Pancreas (tissue), 10 donors: Measurements from ENCODE around the gene LRG1. TPM values are rescaled to one million over a fixed set of nuclear protein-coding genes. Genes with fewer than 3 reads are reported as not detected.

Experiments used
- ATAC-seq, 4 donors: fragments of 200-7000 bp; cut with Tn5 transposase; one replicate each; pipeline versions ENCODE4 v1.8.0 to v1.9.1; 2020; ENCODE audit warnings: mild to moderate bottlenecking in 4 of 4, moderate library complexity in 4 of 4
- DNase-seq, 6 donors: peaks; one replicate each; pipeline ENCODE4 v3.0.0-alpha.2; 2020
- FAIRE-seq: peaks from 2 replicates; lab custom pipeline; 2012; peaks lifted over from hg19 to GRCh38; lab: Jason Lieb, UNC
- H3K27ac ChIP-seq, 4 donors: fragments of 200-600 bp; sonication (generic); 1 replicate in 3 of 4; 2 replicates in 1 of 4; pipeline versions ENCODE4 v1.5.0 to v1.8.0; 2020
- H3K27me3 ChIP-seq, 4 donors: fragments of 200-600 bp; one replicate each; pipeline ENCODE4 v1.8.0; 2021
- H3K36me3 ChIP-seq, 3 donors: fragments of 200-600 bp; sonication (generic) in 1 of 3; one replicate each; pipeline versions ENCODE4 v1.5.0 to v1.8.0; 2020 to 2021
- H3K4me1 ChIP-seq, 3 donors: fragments of 200-600 bp; one replicate each; pipeline ENCODE4 v1.8.0; 2021
- H3K4me3 ChIP-seq, 4 donors: fragments of 200-600 bp; sonication (generic) in 2 of 4; one replicate each; pipeline versions ENCODE4 v1.5.0 to v1.8.0; 2020 to 2021
- H3K9me3 ChIP-seq, 4 donors: fragments of 200-600 bp; one replicate each; pipeline ENCODE4 v1.8.0; 2021
- WGBS, 2 donors: extraction: QIAGEN DNeasy Blood & Tissue Kit; methylation state at CpG; one replicate each; pipeline ENCODE4 v1.1.7; 2013; 5-methylcytosine and 5-hydroxymethylcytosine counted together
- intact Hi-C, 3 donors: fragments of 100-400 bp; cut with DNase I; formaldehyde crosslinking; loops; one replicate each; pipeline versions ENCODE4 v1.11.1 to v1.14.2; 2022
- polyA plus RNA-seq, 2 donors: library from polyadenylated mRNA; stranded (reverse); fragments of 200-250 nt; gene quantifications; one replicate each; pipeline ENCODE4 v1.2.3, GENCODE V29; 2013
- total RNA-seq, 6 donors: library from RNA; stranded (reverse); fragmentation: NEBNext Ultra II Directional in 4 of 6; extraction: Animal tissue kit (Norgen Biotek cat#: 25700) in 4 of 6; gene quantifications; one replicate each; pipeline versions ENCODE4 v1.2.1 to v1.2.4, GENCODE V29; 2021 to 2023
- TF ChIP-seq, protein P1 (sequence below), 4 donors: fragments of 200-600 bp; sonication (generic) in 3 of 4; IDR thresholded peaks; one replicate each; pipeline versions ENCODE4 v1.5.0 to v1.8.0; 2021; ENCODE audit warnings: antibody characterized with exemption in 4 of 4
- donor health status: healthy with polysubstance abuse.
- donor health status: DM: no; HTN: no; CAD: no; lungs with moderate emphysema.
- donor health status: DM: no; HTN: no; CAD: no.
- donor health status: control.
- donor health status: control.
- donor health status: Bipolar disorder and iron deficiency.
- donor health status: DM: yes; HTN: yes; CAD: no.
- donor health status: DM: no; HTN: no; CAD: no.
- donor health status: DM: no; HTN: no; CAD: no.
- donor health status: DM: yes; HTN: yes; CAD: no.

LRG1 gene
- total and polyA plus RNA-seq, 8 donors = 7.9 to 53.6 (median 18.7) TPM

DNA sequence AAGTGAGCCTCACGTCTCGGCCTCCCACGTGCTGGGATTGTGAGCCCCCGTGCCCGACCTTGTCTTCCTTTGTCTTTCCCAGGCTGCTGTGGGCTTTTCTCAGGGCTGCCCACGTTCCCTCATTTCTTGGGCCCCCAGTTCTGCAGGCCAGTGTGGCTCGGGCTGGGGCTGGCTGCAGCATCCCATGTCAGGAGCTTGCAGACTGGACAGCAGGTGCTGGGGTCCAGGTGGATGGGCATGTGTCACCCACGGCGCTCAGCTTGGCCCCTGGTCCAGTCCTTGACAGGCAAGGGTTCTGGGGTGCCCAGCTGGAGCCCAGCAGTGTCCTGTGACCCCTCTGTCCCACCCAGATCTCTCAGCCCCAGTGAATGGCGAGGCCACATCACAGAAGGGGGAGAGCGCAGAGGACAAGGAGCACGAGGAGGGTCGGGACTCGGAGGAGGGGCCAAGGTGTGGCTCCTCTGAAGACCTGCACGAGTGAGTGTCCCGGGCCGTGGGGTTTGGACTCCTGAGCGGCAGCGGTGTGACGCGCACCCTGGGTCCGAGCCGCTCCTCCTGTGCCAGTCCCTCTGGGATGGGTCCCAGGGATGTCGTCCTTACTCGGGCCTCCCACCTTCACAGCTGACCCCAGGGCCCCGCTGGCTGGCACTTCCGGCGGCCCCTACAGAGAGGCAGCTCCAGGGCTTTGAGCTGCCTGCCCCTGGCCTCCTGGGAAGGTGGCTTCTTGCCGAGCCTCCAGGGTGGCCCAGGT is 38.8 kb downstream of the LRG1 start:
- peaks cover 0 to 10% (median 4%) of the 10 kb centered on the region in 3 donors for H3K36me3 ChIP-seq
- H3K9me3 ChIP-seq = no peaks in the 10 kb centered on the region
- no peaks in the 10 kb centered on the region for H3K4me1 ChIP-seq
- WGBS, 2 donors = 94 to 96% methylated on average over 26 to 29 of the region's 29 CpGs
- H3K27ac ChIP-seq = no peak overlapping the region
- no peaks in the 10 kb centered on the region for H3K27me3 ChIP-seq
- FAIRE-seq (no peak), ATAC-seq (no peak), DNase-seq (no peak)
- intact Hi-C loops = no loop called here
- no peak overlapping the region for H3K4me3 ChIP-seq
- TF ChIP-seq, protein P1, sequence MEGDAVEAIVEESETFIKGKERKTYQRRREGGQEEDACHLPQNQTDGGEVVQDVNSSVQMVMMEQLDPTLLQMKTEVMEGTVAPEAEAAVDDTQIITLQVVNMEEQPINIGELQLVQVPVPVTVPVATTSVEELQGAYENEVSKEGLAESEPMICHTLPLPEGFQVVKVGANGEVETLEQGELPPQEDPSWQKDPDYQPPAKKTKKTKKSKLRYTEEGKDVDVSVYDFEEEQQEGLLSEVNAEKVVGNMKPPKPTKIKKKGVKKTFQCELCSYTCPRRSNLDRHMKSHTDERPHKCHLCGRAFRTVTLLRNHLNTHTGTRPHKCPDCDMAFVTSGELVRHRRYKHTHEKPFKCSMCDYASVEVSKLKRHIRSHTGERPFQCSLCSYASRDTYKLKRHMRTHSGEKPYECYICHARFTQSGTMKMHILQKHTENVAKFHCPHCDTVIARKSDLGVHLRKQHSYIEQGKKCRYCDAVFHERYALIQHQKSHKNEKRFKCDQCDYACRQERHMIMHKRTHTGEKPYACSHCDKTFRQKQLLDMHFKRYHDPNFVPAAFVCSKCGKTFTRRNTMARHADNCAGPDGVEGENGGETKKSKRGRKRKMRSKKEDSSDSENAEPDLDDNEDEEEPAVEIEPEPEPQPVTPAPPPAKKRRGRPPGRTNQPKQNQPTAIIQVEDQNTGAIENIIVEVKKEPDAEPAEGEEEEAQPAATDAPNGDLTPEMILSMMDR (IDR thresholded peaks at IDR 0.05) = no peak

DNA sequence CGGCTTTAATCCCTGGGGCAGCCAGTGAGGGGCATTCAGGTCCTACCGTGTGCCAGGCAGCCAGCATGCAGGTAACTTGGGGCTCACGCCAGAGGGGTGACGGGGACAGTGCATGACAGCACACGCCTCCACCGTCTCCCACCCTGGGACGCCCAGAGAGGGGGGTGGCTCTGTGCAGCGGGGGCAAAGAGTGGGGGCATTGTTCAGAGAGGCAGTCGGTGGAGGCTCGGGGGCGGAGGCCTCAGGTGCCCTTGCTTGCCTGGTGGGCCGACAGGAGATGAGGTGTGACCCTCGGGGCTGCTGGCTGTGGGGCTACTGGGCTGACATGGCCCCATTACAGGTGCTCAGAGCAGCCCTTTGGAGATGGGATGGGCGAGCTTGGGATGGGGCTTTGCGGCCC is 40.0 kb downstream of the LRG1 start:
- H3K36me3 ChIP-seq = peaks cover 0 to 15% (median 4%) of the 10 kb centered on the region in 3 donors
- no peaks in the 10 kb centered on the region for H3K27me3 ChIP-seq
- no peak for DNase-seq
- no peak overlapping the region for H3K4me3 ChIP-seq
- FAIRE-seq = no peak
- no peaks in the 10 kb centered on the region for H3K4me1 ChIP-seq
- intact Hi-C loops = no loop called here
- no peak for ATAC-seq
- no peaks in the 10 kb centered on the region for H3K9me3 ChIP-seq
- TF ChIP-seq, protein P1 (IDR thresholded peaks at IDR 0.05) = no peak
- no peak overlapping the region for H3K27ac ChIP-seq
- WGBS, 2 donors = 95 to 96% methylated on average over 15 of the region's 15 CpGs

DNA sequence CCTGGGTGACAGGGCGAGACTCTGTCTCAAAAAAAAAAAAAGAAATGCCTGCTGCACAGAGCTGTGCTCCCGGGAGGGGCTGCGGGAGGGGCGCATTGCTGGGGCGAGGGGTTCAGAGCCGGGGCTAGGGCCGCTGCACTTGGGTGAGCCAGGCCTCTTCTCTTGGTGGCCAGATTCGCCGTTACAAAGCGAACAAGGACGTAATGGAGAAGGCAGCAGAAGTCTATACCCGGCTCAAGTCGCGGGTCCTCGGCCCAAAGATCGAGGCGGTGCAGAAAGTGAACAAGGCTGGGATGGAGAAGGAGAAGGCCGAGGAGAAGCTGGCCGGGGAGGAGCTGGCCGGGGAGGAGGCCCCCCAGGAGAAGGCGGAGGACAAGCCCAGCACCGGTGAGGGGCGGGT is 40.5 kb downstream of the LRG1 start:
- no peaks in the 10 kb centered on the region for H3K9me3 ChIP-seq
- TF ChIP-seq, protein P1 (IDR thresholded peaks at IDR 0.05) = no peak
- DNase-seq (no peak), ATAC-seq (no peak), FAIRE-seq (no peak)
- intact Hi-C loops = no loop called here
- peaks cover 0 to 16% (median 5%) of the 10 kb centered on the region in 3 donors for H3K36me3 ChIP-seq
- 96% methylated on average over 23 of the region's 23 CpGs for WGBS, 2 donors
- no peaks in the 10 kb centered on the region for H3K27me3 ChIP-seq
- no peak overlapping the region for H3K27ac ChIP-seq
- H3K4me1 ChIP-seq = no peaks in the 10 kb centered on the region
- no peak overlapping the region for H3K4me3 ChIP-seq

DNA sequence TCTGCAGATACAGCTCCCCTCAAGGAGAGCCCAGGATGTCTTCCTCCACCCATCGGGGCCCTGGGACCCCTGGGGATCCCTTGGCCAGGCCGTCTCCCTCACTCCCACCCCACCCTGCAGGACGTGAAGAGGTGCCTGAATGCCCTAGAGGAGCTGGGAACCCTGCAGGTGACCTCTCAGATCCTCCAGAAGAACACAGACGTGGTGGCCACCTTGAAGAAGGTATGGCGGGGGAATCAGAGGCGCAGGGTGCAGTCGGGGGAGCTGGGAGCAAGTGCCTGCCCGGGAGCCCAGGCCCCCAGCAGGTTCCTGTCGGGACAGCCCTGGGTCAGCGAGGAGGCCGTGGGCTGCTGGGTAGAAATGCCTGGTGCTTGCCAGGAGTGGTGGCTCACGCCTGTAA is 41.1 kb downstream of the LRG1 start:
- no peak overlapping the region for H3K27ac ChIP-seq
- no peaks in the 10 kb centered on the region for H3K9me3 ChIP-seq
- no peaks in the 10 kb centered on the region for H3K4me1 ChIP-seq
- peaks cover 4 to 22% (median 12%) of the 10 kb centered on the region in 3 donors for H3K36me3 ChIP-seq
- FAIRE-seq = no peak
- no peak overlapping the region for H3K4me3 ChIP-seq
- ATAC-seq = no peak
- TF ChIP-seq, protein P1 (IDR thresholded peaks at IDR 0.05) = no peak
- H3K27me3 ChIP-seq = no peaks in the 10 kb centered on the region
- whole genome bisulfite sequencing, 2 donors = 96 to 97% methylated on average over 12 of the region's 12 CpGs
- intact Hi-C loops = no loop called here
- no peak for DNase-seq

DNA sequence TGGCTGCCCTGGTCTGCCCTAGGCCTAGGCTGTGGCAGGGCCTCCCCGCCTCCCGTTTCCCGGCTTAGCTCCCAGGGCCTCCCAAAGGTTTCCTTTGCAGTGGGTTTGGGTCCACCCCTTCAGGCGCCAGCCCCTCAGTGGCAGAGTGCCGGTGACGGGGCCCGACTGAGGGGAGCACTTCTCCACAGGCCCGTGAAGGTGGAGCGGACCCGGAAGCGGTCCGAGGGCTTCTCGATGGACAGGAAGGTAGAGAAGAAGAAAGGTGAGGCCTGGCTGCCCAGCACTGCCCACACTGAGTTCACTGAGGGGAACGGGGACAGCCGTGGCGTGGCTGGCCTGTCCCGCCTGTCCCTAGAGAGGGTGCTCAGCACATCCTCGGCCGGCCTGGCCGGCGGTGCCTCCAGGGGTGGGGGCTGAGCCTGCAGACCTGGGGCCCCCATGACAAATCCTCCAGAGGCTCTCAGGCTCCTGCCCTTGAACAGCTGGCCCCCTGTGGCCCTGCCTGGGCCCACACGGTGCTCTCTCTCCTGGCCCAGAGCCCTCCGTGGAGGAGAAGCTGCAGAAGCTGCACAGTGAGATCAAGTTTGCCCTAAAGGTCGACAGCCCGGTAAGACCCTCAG is 42.0 kb downstream of the LRG1 start:
- peaks cover 4 to 26% (median 12%) of the 10 kb centered on the region in 3 donors for H3K36me3 ChIP-seq
- no peak for ATAC-seq
- H3K27ac ChIP-seq = no peak overlapping the region
- H3K4me1 ChIP-seq = no peaks in the 10 kb centered on the region
- H3K4me3 ChIP-seq = no peak overlapping the region
- intact Hi-C loops = no loop called here
- FAIRE-seq = no peak
- peak in 3 of 6 donors; percentile 23 to 69 (median 50) for DNase-seq
- H3K27me3 ChIP-seq = no peaks in the 10 kb centered on the region
- WGBS, 2 donors = 92 to 93% methylated on average over 25 of the region's 25 CpGs
- no peaks in the 10 kb centered on the region for H3K9me3 ChIP-seq
- TF ChIP-seq, protein P1 (IDR thresholded peaks at IDR 0.05) = no peak
